WERI-Rb-1 (cell line): Measurements from ENCODE around the gene UBE2S.
A peak's percentile ranks its signal among the peaks of the same experiment; 100 is the strongest.
"Not testable (repeated sequence)": the region's sequence is repeated elsewhere in the genome, so short reads cannot be mapped to it uniquely, and the experiment has no call there.

Experiments
- DNase-seq: peaks from one replicate; pipeline ENCODE4 v3.0.0-alpha.2; 2020
- H3K27ac ChIP-seq: fragments of 250-450 bp; sonication (Bioruptor Pico); 2 replicates; pipeline ENCODE4 v1.5.1; 2020; ENCODE audit warnings: mild to moderate bottlenecking, moderate library complexity
- H3K27me3 ChIP-seq: fragments of 250-450 bp; sonication (Bioruptor Pico); 2 replicates; pipeline ENCODE4 v1.5.1; 2021; ENCODE audit warnings: mild to moderate bottlenecking, low read depth, moderate library complexity; ENCODE audit not compliant: insufficient read depth, severe bottlenecking
- H3K36me3 ChIP-seq: fragments of 250-450 bp; sonication (Bioruptor Pico); 2 replicates; pipeline ENCODE4 v1.5.1; 2020; ENCODE audit warnings: mild to moderate bottlenecking, moderate library complexity
- H3K4me3 ChIP-seq: 2 replicates; pipeline ENCODE4 v1.5.1; 2011; ENCODE audit warnings: low read depth, mild to moderate bottlenecking, control low read depth, low read length
- H3K9me3 ChIP-seq: fragments of 250-450 bp; sonication (Bioruptor Pico); 2 replicates; pipeline ENCODE4 v1.5.1; 2021; ENCODE audit warnings: mild to moderate bottlenecking, moderate library complexity; ENCODE audit not compliant: severe bottlenecking
- CTCF ChIP-seq: IDR thresholded peaks from 2 replicates; pipeline ENCODE4 v1.5.1; 2011; ENCODE audit warnings: low read depth, mild to moderate bottlenecking, control low read depth, inconsistent platforms, low read length

Gene UBE2S

DNA sequence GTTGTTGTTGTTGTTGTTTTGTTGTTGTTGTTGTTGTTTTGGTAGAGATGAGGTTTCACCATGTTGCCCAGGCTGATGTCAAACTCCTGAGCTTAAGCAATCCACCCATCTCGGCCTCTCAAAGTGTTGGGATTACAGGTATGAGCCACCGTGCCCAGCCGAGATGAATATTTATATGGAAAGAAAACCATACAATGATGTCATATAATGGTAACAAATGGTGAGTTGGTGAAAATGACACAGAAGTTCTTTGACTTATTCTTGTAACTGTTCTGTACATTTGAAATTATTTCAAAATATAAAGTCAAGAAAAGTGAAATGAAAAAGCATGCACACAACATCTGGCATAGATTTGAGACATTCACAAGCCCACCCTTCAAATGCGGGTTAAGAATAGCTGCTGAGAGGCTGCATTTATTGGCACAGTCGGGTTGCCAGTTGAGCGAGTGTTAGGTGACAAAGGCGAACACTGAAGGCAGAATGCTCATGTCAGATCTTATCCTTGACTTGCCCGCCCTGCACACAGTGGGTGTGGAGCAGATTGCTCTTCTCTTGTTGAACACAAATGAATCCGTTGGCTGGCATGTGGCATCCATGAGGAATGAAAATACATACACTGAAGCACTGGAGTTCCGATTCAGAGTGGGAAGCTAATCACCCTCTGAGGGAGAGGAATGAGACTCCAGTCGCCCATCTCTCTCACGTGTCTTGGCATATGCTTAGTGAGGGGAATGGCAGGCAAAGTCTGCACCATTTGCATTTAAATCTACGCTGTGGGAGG lies 15.8 kb upstream of the UBE2S start:
- DNase-seq = no peak
- Histone ChIP-seq H3K27ac (no peak overlapping the region), H3K9me3 (no peaks in the 10 kb centered on the region), H3K27me3 (no peaks in the 10 kb centered on the region), H3K36me3 (no peaks in the 10 kb centered on the region), H3K4me3 (no peak overlapping the region)
- no peak for TF ChIP-seq CTCF

DNA sequence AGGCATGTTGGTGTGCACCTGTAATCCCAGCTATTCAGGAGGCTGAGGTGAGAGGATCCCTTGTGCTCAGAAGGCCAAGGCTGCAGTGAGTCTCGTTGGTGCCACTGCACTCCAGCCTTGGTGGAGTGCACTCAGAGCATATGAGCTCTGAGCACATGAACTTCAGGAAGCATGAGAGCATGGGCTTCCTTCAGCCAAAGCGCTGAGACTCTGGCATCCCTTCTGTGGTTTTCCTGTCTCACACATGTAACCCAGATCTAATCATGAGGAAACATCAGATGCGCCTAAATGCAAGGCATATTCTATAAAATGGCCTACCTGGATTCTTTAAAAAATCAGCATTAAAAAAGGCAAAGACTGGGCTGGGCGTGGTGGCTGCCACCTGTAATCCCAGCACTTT lies 13.7 kb upstream of the UBE2S start:
- not testable (repeated sequence) for DNase-seq, H3K27me3 ChIP-seq, H3K27ac ChIP-seq

GRCh38 chr19:55419624-55420236 lies 12.1 kb upstream of the UBE2S start:
- no peaks in the 10 kb centered on the region for H3K27me3 ChIP-seq
- H3K4me3 ChIP-seq = no peak overlapping the region
- no peak for DNase-seq
- no peak overlapping the region for H3K27ac ChIP-seq
- H3K36me3 ChIP-seq = no peaks in the 10 kb centered on the region
- no peaks in the 10 kb centered on the region for H3K9me3 ChIP-seq
- no peak for TF ChIP-seq CTCF

More for the DNA sequence above, 13.7 kb upstream of the UBE2S start:
- not testable (repeated sequence) for H3K4me3 ChIP-seq, H3K36me3 ChIP-seq, H3K9me3 ChIP-seq

DNA sequence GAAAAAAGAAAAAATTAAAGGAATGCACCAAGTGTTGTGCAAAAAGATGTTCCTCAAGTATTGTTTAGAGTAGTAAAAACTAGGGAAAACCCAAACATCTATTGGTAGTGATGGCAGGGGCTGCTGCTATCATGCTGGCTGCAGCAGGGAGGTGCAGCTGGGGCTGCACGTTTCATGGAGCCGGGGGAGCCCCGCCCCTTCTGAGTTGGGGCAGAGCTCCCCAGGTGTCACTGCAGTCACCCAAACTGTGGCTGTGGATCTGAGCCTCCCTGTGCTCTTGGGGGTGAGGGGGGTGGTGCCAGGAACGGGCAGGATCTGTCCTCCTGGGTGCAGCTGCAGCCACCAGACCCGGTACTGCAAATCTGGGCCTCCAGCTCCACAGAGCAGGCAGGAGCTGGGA lies 11.5 kb upstream of the UBE2S start:
- DNase-seq = no peak
- no peaks in the 10 kb centered on the region for H3K9me3 ChIP-seq
- H3K27ac ChIP-seq = no peak overlapping the region
- no peak overlapping the region for H3K4me3 ChIP-seq
- H3K27me3 ChIP-seq = no peaks in the 10 kb centered on the region
- TF ChIP-seq CTCF = no peak
- H3K36me3 ChIP-seq = no peaks in the 10 kb centered on the region

GRCh38 chr19:55418185-55418584 lies 10.6 kb upstream of the UBE2S start:
- Histone ChIP-seq H3K27ac (no peak overlapping the region), H3K36me3 (no peaks in the 10 kb centered on the region), H3K9me3 (no peaks in the 10 kb centered on the region), H3K4me3 (no peak overlapping the region), H3K27me3 (no peaks in the 10 kb centered on the region)
- peak; percentile 75 for DNase-seq
- peak; percentile 53 for TF ChIP-seq CTCF

GRCh38 chr19:55410168-55410567 lies 2.6 kb upstream of the UBE2S start:
- H3K4me3 ChIP-seq = no peak overlapping the region
- H3K27ac ChIP-seq = no peak overlapping the region
- peaks cover 12% of the 10 kb centered on the region for H3K9me3 ChIP-seq
- no peak for DNase-seq
- H3K36me3 ChIP-seq = peaks cover 21% of the 10 kb centered on the region
- H3K27me3 ChIP-seq = no peaks in the 10 kb centered on the region
- no peak for TF ChIP-seq CTCF

DNA sequence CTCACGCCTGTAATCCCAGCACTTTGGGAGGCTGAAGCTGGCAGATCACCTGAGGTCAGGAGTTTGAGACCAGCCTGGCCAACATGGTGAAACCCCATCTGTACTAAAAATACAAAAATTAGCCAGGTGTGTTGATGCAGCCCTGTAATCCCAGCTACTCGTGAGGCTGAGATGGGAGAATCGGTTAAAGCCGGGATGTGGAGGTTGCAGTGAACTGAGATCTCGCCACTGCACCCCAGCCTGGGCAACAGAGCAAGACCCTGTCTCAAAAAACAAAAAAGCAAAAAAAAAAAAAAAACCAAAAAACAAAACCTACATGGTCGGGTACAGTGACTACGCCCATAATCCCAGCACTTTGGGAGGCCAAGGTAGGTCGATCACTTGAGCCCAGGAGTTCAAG lies 1.6 kb upstream of the UBE2S start:
- not testable (repeated sequence) for DNase-seq, H3K4me3 ChIP-seq, H3K27me3 ChIP-seq
- Histone ChIP-seq H3K27ac (peak overlapping the region; percentile 100), H3K36me3 (peaks cover 31% of the 10 kb centered on the region), H3K9me3 (peaks cover 12% of the 10 kb centered on the region)
